PC-3 (cell line): ENCODE results near the gene EIF4EBP2. TPM values are rescaled to one million over a fixed set of nuclear protein-coding genes. Genes with fewer than 3 reads are reported as not detected.

Experiments
- ATAC-seq: fragments of 200-7000 bp; cut with Tn5 transposase; 2 replicates; pipeline ENCODE4 v1.9.1; 2020; ENCODE audit warnings: mild to moderate bottlenecking, moderate library complexity
- BruUV-seq: library from RNA; stranded (reverse); fragments of 400-500 nt; replicated peaks from 2 replicates; lab custom pipeline; 2021; lab: Mats Ljungman, UMichigan
- CTCF ChIA-PET: fragments of 300-600 bp; sonication (Branson Sonifier 250); formaldehyde crosslinking; loops from one replicate; lab custom pipeline; 2022; ENCODE audit warnings: antibody characterized with exemption; lab: Charles Lee
- POLR2A ChIA-PET: fragments of 300-600 bp; sonication (Branson Sonifier 250); formaldehyde crosslinking; loops from one replicate; lab custom pipeline; 2022; ENCODE audit warnings: antibody characterized with exemption; ENCODE audit not compliant: unreplicated experiment; lab: Charles Lee
- DNase-seq: peaks from one replicate; pipeline ENCODE4 v3.0.0-alpha.2; 2015
- H2AFZ ChIP-seq: fragments of 300-600 bp; sonication (generic); 2 replicates; pipeline ENCODE4 v1.6.0; 2016; ENCODE audit warnings: antibody characterized with exemption, low read length
- H3F3A ChIP-seq: fragments of 300-600 bp; sonication (generic); one replicate; pipeline ENCODE4 v1.6.0; 2017; ENCODE audit warnings: antibody characterized with exemption, low read length, control low read depth, mild to moderate bottlenecking; ENCODE audit not compliant: unreplicated experiment
- H3K27ac ChIP-seq: fragments of 300-600 bp; sonication (generic); 2 replicates; pipeline ENCODE4 v1.5.1; 2016; ENCODE audit warnings: mild to moderate bottlenecking, low read length
- H3K27me3 ChIP-seq: fragments of 300-600 bp; sonication (generic); 2 replicates; pipeline ENCODE4 v1.6.1; 2016; ENCODE audit warnings: low read length, mixed read lengths
- H3K36me3 ChIP-seq: fragments of 300-600 bp; sonication (generic); 2 replicates; pipeline ENCODE4 v1.6.1; 2016; ENCODE audit warnings: low read depth, mixed run types, low read length, mixed read lengths
- H3K4me1 ChIP-seq: fragments of 300-600 bp; sonication (generic); 2 replicates; pipeline ENCODE4 v1.5.1; 2016; ENCODE audit warnings: low read length; ENCODE audit not compliant: insufficient read depth
- H3K4me2 ChIP-seq: fragments of 300-600 bp; sonication (generic); 2 replicates; pipeline ENCODE4 v1.6.0; 2016; ENCODE audit warnings: low read length
- H3K4me3 ChIP-seq: fragments of 300-600 bp; sonication (generic); 2 replicates; pipeline ENCODE4 v1.5.1; 2016; ENCODE audit warnings: mild to moderate bottlenecking, low read length, mixed read lengths
- H3K79me2 ChIP-seq: fragments of 300-600 bp; sonication (generic); 2 replicates; pipeline ENCODE4 v1.6.1; 2017; ENCODE audit warnings: low read length, mixed read lengths
- H3K9ac ChIP-seq: fragments of 300-600 bp; sonication (generic); 2 replicates; pipeline ENCODE4 v1.6.0; 2016; ENCODE audit warnings: mild to moderate bottlenecking, low read length
- H3K9me2 ChIP-seq: fragments of 300-600 bp; sonication (generic); replicated peaks from 2 replicates; pipeline ENCODE4 v1.6.1; 2016; ENCODE audit warnings: mixed run types, low read length, mixed read lengths
- H3K9me3 ChIP-seq: fragments of 300-600 bp; sonication (generic); 2 replicates; pipeline ENCODE4 v1.6.1; 2016; ENCODE audit warnings: low read length, mixed read lengths
- H4K20me1 ChIP-seq: fragments of 300-600 bp; sonication (generic); 2 replicates; pipeline ENCODE4 v1.6.1; 2016; ENCODE audit warnings: low read length, mixed read lengths
- EZH2 ChIP-seq: fragments of 300-600 bp; sonication (generic); IDR thresholded peaks from one replicate; pipeline ENCODE4 v1.6.1; 2017; ENCODE audit warnings: antibody characterized with exemption, mild to moderate bottlenecking, low read length; ENCODE audit not compliant: unreplicated experiment
- EZH2phosphoT487 ChIP-seq: fragments of 300-600 bp; sonication (generic); IDR thresholded peaks from 2 replicates; pipeline ENCODE4 v1.6.1; 2018; ENCODE audit warnings: mild to moderate bottlenecking, antibody characterized with exemption, low read length, borderline replicate concordance
- intact Hi-C: fragments of 100-400 bp; cut with micrococcal nuclease; formaldehyde crosslinking; loops from 2 replicates; pipeline ENCODE4 v1.9.0; 2023
- total RNA-seq: library from RNA; depleted of rRNA; stranded (reverse); fragments of >200 nt; gene quantifications from 2 replicates; pipeline ENCODE4 v1.2.3, GENCODE V29; 2014
- TF ChIP-seq, protein P1 (sequence below): fragments of 300-600 bp; sonication (generic); conservative IDR thresholded peaks from 2 replicates; pipeline ENCODE4 v1.5.1; 2017; ENCODE audit warnings: antibody characterized with exemption, low read depth, mild to moderate bottlenecking, low read length

EIF4EBP2 gene
- total RNA-seq, 1 experiment from 2014 or later = 29.2 TPM

DNA sequence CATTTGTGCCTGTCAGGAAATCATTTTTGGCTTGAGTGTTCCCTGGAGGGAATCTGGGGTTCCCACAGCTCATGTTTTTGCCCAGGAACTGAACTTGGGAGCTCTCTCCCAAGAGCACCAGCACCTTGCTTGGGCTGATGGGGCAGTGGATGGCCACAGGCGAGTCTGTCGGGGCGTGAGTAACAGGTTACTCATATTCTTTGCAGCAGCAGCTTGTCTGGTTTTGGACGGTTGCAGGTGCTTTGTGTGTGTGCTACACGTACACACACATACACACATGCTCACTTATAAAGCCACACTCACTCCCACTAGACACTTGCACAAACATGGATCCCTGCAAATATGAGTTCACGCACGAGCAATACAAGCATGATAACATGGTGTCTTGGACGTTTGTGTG, 71.7 kb downstream of the EIF4EBP2 start:
- H3K4me3 ChIP-seq = no peak overlapping the region
- no peak overlapping the region for H2AFZ ChIP-seq
- peaks cover 32% of the 10 kb centered on the region for H3K4me1 ChIP-seq
- peaks cover 20% of the 10 kb centered on the region for H3K27me3 ChIP-seq
- peak overlapping the region; percentile 16 for H3K4me2 ChIP-seq
- DNase-seq (peak; percentile 97), ATAC-seq (peak; percentile 86)
- H3K9me2 ChIP-seq = no peaks in the 10 kb centered on the region
- peak overlapping the region; percentile 2; the same call in 1 of the 2 replicates for H3K27ac ChIP-seq
- no peak overlapping the region for H3K9ac ChIP-seq
- intact Hi-C loops = no loop called here
- POLR2A ChIA-PET = interaction anchor here (0.7 kb wide), 1 partner anchor 72 kb away, joined by 3 read pairs; no protein-coding TSS in a partner anchor
- no peaks in the 10 kb centered on the region for H3K36me3 ChIP-seq
- CTCF ChIA-PET = interaction anchor here (0.7 kb wide), 2 partner anchors 14 to 88 kb away, joined by 3 to 5 read pairs; no protein-coding TSS in a partner anchor
- H3K9me3 ChIP-seq = no peaks in the 10 kb centered on the region
- H3F3A ChIP-seq = no peaks in the 10 kb centered on the region
- no peaks in the 10 kb centered on the region for H3K79me2 ChIP-seq
- H4K20me1 ChIP-seq = 0 out of 2 replicates have a peak, but pooled peaks cover 3% of the 10 kb centered on the region
- TF ChIP-seq EZH2phosphoT487 (no peak), EZH2 (no peak)
- TF ChIP-seq, protein P1, sequence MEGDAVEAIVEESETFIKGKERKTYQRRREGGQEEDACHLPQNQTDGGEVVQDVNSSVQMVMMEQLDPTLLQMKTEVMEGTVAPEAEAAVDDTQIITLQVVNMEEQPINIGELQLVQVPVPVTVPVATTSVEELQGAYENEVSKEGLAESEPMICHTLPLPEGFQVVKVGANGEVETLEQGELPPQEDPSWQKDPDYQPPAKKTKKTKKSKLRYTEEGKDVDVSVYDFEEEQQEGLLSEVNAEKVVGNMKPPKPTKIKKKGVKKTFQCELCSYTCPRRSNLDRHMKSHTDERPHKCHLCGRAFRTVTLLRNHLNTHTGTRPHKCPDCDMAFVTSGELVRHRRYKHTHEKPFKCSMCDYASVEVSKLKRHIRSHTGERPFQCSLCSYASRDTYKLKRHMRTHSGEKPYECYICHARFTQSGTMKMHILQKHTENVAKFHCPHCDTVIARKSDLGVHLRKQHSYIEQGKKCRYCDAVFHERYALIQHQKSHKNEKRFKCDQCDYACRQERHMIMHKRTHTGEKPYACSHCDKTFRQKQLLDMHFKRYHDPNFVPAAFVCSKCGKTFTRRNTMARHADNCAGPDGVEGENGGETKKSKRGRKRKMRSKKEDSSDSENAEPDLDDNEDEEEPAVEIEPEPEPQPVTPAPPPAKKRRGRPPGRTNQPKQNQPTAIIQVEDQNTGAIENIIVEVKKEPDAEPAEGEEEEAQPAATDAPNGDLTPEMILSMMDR = no peak
- BruUV-seq = no TSS peak

DNA sequence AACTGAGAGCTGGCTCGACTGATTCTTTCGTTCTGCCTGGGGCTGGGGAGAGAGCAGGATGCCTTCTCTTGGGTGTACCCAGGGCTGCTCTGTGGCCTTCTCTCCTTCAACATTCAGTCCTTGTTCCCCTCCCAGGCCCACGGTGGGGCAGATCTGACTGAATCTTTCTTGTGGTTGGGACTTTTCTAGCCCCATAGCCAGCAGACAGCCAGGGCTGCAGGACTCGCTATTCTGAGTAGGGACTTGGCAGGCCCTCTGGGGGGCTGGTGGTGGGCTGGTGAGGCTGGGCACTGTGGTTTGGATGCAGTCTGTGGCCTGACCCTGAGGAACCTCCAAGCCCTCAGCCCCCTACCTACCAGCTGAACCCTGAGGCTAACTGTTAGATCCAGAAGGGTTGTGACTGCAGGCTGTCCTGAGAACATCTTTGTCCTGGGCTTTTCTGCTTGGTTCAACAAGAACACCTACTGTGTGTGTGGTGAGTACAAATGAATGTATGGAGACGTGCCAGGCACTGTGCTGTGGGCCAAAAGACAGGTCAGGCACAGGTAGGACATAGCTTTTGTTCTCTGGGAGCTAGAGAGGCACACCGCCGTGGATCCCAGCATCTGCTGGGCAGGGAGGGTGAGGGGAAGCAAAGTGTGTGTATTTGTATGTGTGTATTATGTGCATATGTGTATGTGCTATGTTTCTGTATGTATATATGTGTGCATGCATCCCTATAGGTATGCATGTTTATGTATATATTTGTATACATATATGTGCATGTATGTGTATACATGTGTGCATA, 72.5 kb downstream of the EIF4EBP2 start:
- H3K9me2 ChIP-seq = no peaks in the 10 kb centered on the region
- CTCF ChIA-PET = no interaction called here
- H3K9ac ChIP-seq = no peak overlapping the region
- ATAC-seq (no peak), DNase-seq (no peak)
- H3K4me1 ChIP-seq = peaks cover 32% of the 10 kb centered on the region
- intact Hi-C loops = no loop called here
- no TSS peak for BruUV-seq
- H4K20me1 ChIP-seq = 0 out of 2 replicates have a peak, but pooled peaks cover 3% of the 10 kb centered on the region
- no peaks in the 10 kb centered on the region for H3K9me3 ChIP-seq
- peak overlapping the region; percentile 16; the same call in 1 of the 2 replicates for H3K4me2 ChIP-seq
- TF ChIP-seq, protein P1 = no peak
- TF ChIP-seq EZH2phosphoT487 (no peak), EZH2 (no peak)
- H3K79me2 ChIP-seq = no peaks in the 10 kb centered on the region
- no peak overlapping the region for H2AFZ ChIP-seq
- no peaks in the 10 kb centered on the region for H3K36me3 ChIP-seq
- no peak overlapping the region for H3K4me3 ChIP-seq
- peaks cover 20% of the 10 kb centered on the region for H3K27me3 ChIP-seq
- POLR2A ChIA-PET = no interaction called here
- no peak overlapping the region for H3K27ac ChIP-seq
- H3F3A ChIP-seq = no peaks in the 10 kb centered on the region
